Cardiac fibroblast (primary cell): ENCODE data around the gene MRPL42.
"Not testable (repeated sequence)": the region's sequence is repeated elsewhere in the genome, so short reads cannot be mapped to it uniquely, and the experiment has no call there.

Experiments used
- DNase-seq, 2 donors: peaks; one replicate each; pipeline versions ENCODE4 v3.0.0 to v3.0.0-alpha.2; 2010; ENCODE audit warnings: low read depth in 2 of 2
- H3K4me3 ChIP-seq, 2 donors: replicated peaks in 1 of 2; 1 replicate in 1 of 2; 2 replicates in 1 of 2; pipeline ENCODE4 v1.5.1; 2011; ENCODE audit warnings: low read depth in 2 of 2, low read length in 2 of 2, mild to moderate bottlenecking in 2 of 2, moderate library complexity in 1 of 2
- CTCF ChIP-seq: IDR thresholded peaks from one replicate; pipeline ENCODE4 v1.5.1; 2011; ENCODE audit warnings: low read depth, mild to moderate bottlenecking, low read length, inconsistent platforms

The MRPL42 gene

GRCh38 chr12:93497456-93497855 is 30.1 kb downstream of the MRPL42 start:
- no peak for TF ChIP-seq CTCF

GRCh38 chr12:93498813-93499212 is 31.5 kb downstream of the MRPL42 start:
- DNase-seq, H3K4me3 ChIP-seq: not testable (repeated sequence)

More at GRCh38 chr12:93497456-93497855, 30.1 kb downstream of the MRPL42 start:
- peak in 1 of 2 donors; percentile 32 for DNase-seq
- H3K4me3 ChIP-seq, result no peak overlapping the region

- no peak for DNase-seq
- no peak for TF ChIP-seq CTCF
- no peak overlapping the region for H3K4me3 ChIP-seq
Observed at GRCh38 chr12:93500201-93500600, 32.9 kb downstream of the MRPL42 start.

GRCh38 chr12:93500667-93501066 is 33.4 kb downstream of the MRPL42 start:
- no peak for TF ChIP-seq CTCF
- no peak for DNase-seq
- no peak overlapping the region for H3K4me3 ChIP-seq

GRCh38 chr12:93502802-93503623 is 35.7 kb downstream of the MRPL42 start:
- H3K4me3 ChIP-seq, result no peak overlapping the region
- peak; percentile 75 for TF ChIP-seq CTCF
- DNase-seq, result peak; percentile 68 to 69

- no peak overlapping the region for H3K4me3 ChIP-seq
- TF ChIP-seq CTCF, result no peak
Observed at GRCh38 chr12:93507165-93507564, 39.9 kb downstream of the MRPL42 start.

GRCh38 chr12:93509506-93509905 is 42.2 kb downstream of the MRPL42 start:
- H3K4me3 ChIP-seq, result no peak overlapping the region
- DNase-seq, result no peak
- TF ChIP-seq CTCF, result no peak

More at GRCh38 chr12:93507165-93507564, 39.9 kb downstream of the MRPL42 start:
- no peak for DNase-seq
